Jurkat, Clone E6-1 (cell line): Measurements from ENCODE around the gene SLC38A8.

ENCODE experiments used
- DNase-seq: peaks from one replicate; pipeline ENCODE4 v3.0.0-alpha.2; 2011; ENCODE audit warnings: low read depth, low spot score
- H3K4me3 ChIP-seq: 2 replicates; pipeline ENCODE4 v1.5.1; 2011; ENCODE audit warnings: mild to moderate bottlenecking, low read length, control low read depth, moderate library complexity

The SLC38A8 gene

DNA sequence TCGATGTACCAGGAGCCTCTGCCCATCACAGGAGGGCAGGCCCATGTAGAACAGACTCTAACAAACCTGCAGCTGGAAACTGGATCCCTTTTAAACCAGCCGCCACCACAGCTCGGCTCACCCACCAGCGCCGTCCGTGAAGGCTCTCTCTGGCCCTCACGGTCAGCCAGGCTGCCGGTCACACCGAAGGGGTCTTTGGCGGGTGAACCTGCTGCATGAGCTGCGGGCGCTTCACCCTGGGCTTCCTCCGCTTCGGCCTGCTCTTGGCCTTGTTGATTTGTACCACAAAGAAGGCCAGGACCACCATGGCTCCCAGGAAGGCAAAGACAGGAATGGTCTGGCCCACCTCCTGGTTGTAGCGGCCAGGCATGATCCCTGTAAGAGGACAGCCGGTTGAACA is 11.7 kb upstream of the SLC38A8 start:
- no peak overlapping the region for H3K4me3 ChIP-seq
- no peak for DNase-seq

DNA sequence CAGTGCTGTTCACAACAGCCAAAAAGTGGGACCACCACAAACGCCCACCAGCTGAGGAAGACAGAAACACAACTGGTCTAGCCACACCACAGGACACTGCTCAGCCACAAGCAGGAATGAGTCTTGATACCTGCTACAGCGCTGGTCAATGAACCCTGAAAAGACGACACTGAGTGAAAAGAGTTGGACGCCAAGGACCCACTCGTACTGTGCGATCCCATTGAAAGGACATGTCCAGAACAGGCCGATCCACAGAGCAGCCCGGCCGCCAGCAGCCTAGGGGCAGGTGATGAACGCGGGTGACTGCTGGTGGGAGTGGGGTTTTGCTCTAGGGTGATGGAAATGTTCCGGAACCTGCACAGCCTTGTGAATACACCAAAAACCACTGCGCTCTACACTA is 10.6 kb upstream of the SLC38A8 start:
- DNase-seq, result no peak
- H3K4me3 ChIP-seq, result no peak overlapping the region

DNA sequence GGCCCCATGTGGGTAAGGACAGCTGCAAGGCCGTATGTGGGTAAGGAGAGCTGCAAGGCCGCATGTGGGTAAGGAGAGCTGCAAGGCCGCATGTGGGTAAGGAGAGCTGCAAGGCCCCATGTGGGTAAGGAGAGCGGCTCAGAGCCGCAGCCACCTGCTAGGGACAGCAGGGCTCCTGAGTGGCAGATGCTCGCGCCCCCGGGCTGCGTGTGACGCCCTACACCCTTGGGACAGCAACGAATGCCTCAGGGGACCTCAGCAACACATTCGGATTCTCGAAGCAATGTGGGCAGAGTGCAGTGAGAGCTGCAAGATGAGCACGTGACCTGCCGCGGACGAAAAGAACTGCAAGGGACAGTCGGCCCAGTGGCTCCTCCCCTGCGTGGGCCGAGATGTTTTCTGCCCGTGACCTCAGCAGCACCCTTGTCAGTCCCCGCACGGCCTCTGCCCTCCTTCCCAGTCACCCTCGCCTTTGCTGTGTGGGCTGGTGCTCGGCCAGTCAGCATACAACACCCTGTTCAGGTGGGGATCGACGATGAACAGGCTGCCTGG is 9.6 kb upstream of the SLC38A8 start:
- H3K4me3 ChIP-seq, result no peak overlapping the region
- no peak for DNase-seq

DNA sequence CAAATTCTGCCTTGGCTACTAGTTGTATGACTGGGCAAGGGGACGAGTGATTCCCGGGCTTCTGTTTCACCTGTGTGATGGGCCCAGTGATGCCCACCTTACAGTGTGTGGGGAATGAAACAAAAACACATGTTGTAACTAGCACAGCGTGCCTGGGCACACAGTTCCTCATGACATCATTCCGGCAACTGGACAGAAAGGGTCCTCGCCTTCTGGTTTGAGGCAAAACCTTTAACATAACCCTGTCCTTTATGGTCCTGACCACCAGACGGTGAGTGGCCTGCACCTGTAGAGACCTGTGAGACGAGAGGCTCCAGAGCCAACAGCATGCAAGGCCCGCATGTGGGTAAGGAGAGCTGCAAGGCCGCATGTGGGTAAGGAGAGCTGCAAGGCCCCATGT is 7.7 kb upstream of the SLC38A8 start:
- no peak overlapping the region for H3K4me3 ChIP-seq
- no peak for DNase-seq

DNA sequence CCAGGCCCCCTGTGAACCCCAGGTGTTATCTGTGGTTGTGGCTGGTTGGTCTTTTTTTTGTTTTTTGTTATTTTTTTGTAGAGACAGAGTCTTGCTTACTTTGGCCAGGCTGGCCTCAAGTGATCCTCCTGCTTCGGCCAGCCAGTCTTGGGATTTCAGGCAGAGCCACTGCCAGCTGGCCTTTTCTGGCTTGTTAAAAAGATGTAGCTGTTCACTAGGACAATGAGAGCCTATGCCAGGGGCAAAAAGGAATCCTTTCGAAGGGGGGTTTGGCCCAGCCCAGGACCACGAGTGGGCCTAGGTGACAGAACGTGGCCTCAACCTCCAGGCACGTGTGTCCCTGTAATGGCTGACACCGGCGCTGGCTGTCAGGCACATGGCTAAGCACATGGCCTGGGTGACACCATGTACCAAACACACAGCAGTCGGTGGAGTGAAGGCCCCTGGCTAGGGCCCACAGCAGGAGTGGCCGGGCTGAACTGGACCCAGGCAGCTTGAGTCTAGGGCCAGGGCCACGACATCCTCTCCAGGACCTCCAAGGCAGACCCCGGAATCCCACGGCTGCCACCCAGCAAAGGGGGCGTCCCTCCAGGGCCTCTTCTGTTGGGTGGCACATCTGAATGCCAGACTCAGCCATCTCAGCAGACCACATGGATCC is 6.9 kb upstream of the SLC38A8 start:
- H3K4me3 ChIP-seq, result no peak overlapping the region
- DNase-seq, result no peak

DNA sequence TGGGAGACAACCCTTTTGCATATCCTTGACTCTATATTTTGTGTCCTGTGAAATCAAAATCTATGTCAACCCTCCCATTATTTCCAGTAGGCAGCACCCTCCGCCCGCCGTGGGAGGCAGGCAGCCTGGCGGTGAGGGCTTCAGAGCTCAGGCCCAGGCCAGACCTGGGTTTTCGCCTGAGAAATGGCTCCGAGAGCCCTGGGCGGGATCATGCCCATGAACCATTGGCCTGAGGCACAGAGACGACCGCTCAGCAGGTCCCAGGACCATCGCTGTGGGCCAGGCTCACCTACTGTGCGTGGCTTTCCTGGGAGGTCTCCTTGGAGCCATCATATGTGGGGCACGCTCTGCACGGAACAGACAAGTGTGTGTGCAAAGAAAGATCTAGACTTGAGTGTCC is 6.3 kb upstream of the SLC38A8 start:
- DNase-seq, result no peak
- H3K4me3 ChIP-seq, result no peak overlapping the region

DNA sequence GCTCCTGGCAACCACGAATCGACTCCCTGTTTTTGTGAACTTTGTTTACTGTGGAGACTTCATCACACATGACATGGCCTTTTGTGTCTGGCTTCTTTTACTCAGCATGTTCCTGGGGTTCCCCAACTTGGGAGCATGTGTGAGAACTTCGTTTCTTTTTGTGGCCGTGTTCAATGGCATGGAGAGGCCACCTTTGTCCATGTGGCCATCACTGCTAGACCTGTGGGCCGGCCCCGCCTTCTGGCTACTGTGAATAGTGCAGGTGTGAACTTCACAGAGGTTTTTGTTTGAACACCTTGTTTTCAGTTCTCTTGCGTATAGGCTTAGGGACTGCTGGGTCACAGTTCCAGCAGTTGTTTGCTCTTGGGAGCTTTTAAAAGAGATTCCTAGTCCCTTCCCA is 5.7 kb upstream of the SLC38A8 start:
- H3K4me3 ChIP-seq, result no peak overlapping the region
- no peak for DNase-seq

DNA sequence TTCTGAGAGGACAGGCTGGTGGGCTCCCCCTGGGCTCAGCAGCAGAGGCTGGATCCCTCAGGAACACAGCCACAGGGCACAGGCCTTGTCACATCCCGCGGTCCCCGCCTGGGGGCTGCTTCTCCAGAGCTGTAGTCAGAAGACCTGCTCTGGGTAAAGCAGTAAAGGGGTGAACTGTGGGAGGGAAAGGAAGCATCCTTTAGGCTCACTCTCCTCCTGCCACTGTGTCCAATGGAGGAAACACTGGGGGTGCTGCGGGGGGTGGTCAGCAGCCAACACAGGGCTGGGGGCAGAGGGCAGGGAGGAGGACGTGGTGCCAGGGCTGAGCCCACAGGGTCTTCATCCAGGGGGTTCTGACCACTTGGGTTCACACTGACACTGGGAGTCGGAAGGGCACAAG is 5.0 kb upstream of the SLC38A8 start:
- no peak overlapping the region for H3K4me3 ChIP-seq
- DNase-seq, result no peak

DNA sequence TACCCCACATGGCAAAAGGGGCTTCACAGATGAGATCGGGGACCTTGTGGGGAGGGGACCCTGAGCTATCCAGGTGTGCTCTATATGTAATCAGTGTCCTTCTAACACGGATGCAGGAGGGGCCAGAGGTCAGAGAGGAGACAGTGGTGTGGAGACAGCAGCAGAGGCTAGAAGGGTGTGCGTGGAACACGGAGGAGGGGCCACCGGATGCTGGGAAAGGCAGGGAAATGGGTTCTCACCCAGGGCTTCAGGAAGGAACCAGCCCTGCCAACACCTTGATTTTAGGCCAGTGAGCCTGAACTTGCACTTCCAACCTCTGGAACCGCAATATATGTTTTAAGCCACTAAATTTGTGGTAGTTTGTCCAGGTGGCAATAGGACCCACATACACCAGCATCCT is 4.6 kb upstream of the SLC38A8 start:
- DNase-seq, result no peak
- H3K4me3 ChIP-seq, result no peak overlapping the region

DNA sequence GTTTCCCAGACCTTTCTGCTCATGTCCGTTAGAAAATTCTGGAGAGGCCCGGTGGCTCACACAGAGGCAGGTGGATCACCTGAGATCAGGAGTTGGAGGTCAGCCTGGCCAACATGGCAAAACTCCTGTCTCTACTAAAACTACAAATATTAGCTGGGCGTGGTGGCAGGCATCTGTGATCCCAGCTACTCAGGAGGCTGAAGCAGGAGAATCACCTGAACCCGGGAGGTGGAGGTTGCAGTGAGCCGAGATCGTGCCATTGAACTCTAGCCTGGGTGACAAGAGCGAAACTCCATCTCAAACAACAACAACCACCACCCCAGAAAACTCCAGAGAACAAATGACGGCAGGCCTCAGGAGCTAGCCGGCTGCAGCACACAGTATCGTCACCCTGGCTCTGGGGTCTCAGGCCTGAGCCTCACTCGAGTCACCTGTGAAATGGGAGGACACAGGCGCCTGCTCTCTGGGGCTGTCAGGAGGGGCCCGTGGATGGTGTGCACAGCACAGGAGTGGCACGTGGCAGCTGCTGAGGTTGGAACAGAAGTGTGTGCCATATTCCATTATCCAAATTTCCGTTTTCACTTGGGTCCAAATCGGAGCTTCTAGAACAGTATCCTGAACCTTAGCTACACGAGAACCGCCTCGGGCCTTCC is 3.3 kb upstream of the SLC38A8 start:
- no peak overlapping the region for H3K4me3 ChIP-seq
- no peak for DNase-seq

DNA sequence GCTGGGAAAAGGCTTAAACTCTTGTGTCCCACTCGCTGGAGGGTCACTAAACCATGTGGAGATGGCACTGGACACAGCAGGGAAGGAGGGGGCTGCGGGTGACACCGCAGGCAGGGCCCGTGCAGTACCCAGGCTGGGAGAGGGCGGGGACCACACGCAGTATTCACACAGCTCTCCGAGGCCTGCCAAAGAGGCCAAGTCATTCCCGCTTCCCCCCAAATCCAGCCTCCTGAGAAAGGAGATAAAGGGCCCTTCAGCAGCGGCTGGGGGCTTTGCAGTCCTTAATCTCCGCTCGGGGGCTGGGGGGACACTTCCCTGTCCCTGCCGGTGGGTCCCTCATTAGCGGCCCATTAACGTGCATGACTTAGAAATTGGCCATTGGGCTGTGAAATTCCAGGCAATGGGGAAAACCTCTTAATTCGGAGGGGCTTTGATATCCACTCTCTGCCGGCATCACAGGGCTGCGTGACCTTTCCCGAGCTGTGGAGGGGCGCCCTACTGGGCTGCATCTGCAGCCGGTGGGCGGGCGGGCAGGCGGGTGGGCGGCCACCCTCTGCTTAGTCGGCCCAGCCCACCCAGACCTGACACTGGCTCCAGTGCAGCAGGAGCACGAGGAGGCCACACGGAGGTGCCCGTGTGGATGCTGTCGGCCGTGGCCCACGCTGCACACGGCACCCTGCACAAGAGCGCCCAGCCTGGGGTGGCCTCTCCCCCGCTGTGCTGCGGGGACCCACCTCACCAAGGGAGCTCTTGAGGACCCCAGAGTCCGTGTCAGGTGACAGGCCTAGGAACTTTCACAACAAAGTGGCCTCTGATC is 2.6 kb upstream of the SLC38A8 start:
- no peak for DNase-seq
- H3K4me3 ChIP-seq, result no peak overlapping the region

DNA sequence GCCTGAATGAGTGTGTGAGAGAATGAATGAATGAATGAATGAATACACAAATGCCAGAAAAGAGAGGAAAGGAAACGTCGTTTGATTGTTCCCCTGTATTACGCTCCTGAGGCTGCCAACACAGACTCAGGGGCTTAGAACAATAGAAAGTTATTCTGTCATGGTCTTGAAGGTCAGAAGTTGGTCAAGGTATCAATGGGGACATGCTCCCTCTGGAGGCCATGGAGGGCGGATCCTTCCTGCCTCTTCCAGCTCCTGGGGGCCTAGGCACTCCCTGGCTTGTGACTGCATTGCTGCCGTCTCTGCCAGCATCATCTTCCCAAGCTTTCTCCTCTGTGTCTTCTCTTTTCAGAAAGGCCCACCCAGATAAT is 1.5 kb upstream of the SLC38A8 start:
- no peak overlapping the region for H3K4me3 ChIP-seq
- no peak for DNase-seq

DNA sequence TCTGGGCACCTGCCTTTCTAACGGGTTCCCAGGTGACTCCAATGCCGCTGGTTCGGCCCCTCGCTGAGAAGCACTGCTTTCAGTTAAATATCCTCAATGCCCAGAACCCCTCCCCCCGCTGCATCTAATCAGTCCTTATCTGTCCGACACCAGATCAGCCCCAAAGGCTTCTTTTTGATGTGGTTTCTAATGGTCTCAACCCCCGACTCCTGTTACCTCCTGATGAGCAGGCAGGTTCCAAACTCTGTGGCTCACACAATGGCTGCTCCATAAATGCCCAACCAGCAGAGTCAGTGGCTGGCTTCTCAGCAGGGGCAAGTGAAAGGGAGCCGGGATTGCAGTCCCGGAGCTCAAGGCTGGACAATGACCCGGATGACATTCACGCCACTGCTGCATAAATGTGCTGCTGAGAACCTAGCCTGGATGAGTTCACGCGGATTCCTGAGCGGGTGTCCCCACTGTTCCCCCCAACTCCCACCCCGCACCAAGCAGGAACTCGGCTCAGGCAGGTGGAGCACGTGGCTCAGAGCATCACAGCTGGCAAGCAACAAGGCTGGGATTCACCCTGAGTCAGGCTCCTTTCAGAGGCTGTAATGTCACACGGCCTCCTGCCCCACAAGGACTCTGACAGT is 1.0 kb upstream of the SLC38A8 start:
- H3K4me3 ChIP-seq, result no peak overlapping the region
- DNase-seq, result peak; percentile 27

DNA sequence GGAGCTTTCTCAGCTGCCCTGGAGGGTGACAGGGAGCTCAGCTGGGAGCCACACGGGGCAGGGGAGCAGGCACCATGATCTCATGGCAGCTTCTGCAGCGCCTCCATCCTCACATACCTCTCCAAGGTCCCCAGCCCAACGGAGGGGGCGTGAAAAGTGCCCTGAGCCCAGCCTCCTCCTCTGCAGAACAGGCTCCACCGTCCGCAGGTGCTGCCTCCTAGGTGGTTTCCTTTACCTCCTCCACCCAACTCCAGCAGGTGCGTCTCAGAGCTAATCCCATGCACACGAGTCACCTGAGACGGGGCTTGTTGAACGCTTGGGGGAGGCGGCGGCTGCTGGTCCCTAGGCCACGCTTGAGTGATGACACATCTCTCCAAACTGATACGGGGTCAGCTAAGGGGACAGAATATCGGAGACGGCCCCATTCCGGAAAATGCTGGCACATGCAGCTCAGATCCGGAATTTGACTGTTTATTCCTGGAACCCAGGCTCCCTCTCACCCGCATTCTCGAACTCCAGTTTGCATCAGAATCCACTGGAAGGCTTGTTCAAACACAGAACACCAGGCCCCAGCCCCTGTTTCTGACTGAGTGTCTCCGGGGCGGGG is 387 bp upstream of the SLC38A8 start:
- DNase-seq, result no peak
- H3K4me3 ChIP-seq, result no peak overlapping the region

DNA sequence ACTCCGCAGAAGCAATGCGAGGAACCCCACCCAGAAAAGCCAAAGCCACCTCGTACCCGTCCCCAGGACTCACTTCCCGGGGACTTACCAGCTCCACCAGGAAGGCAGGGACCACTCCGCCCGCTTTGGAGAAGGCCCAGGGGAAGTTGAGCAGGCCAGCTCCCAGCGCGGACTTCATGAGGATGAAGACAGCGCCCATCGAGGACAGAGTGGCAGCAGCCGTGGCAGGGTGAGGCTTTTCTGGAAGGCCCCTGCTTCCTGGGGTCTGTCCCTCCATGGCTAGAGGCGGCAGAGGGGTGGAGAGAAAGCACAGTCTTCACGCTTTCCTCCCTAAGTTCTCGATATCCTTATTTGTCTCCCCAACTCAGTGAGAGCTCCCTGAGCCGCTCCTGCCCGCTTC is 714 bp downstream of the SLC38A8 start:
- no peak for DNase-seq

DNA sequence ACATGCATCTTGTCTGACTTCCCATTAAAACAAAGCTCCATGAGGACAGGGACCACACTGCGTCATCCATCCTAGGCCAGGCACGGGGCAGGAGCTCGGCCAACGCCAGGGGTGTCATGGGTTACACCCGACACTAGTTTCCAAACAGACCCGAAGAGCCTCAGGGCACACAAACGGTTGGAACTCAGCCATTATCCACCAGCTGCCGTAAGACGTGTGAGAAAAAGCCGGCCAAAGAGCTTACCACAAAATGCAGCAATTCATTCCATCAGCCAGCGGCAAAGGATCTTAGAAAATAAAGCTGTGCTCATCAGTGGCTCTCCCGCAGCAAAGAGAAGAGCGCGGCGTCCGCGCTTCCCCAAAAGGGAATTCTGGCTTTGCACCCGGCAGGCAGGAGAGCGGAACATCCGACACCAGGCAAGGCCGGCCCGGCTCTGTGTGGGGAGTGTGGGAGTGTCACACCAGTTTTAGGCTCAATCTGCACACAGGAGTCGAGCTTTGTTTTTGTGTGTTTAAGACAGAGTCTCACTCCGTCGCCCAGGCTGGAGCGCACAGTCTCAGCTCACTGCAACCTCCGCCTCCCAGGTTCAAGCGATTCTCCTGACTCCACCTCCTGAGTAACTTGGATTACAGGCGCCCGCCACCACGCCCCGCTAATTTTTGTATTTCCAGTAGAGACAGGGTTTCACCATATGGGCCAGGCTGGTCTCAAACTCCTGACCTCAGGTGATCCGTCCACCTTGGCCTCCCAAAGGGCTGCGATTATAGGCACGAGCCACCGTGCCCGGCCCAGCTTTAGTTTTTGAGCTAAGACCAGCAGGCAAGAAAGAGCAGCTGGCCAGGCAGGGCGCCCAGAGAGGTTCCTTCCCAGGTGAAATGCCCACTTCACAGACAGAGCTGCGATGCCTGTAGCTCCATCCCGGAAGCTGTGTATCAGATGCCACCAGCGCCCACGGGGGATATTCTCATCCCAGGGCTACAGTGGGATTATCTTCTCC is 1.5 kb downstream of the SLC38A8 start:
- DNase-seq, result no peak
- H3K4me3 ChIP-seq, result no peak overlapping the region

More for the DNA sequence above, 714 bp downstream of the SLC38A8 start:
- no peak overlapping the region for H3K4me3 ChIP-seq

DNA sequence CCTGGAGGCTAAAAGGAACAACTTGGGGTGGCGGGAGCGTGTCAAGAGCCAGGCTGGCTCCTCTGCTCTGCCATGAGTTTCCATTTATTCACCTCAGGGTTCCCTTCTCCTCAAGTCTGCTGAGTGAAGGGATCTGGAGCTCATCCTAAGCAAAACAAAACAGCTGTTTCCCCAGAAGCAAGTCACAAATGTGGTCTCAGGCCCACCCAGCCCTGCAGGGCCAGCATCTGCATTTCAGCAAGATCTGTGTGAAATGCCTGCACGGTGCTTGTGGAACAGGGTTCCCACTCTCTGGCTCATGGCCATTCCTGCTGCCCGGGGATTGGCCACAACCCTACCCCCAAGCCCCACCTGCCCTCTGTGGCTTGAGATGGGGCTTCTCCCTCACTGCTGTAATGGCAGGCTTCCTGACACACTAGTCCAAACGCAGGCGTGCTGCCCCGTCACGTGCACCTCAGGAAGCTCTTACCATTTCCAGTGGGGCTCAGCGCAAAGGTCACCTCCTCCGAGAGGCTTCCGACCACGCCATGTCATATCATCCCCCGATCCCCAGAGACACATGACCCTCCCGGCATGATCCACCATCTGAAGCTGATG is 2.3 kb downstream of the SLC38A8 start:
- H3K4me3 ChIP-seq, result no peak overlapping the region
- DNase-seq, result no peak

DNA sequence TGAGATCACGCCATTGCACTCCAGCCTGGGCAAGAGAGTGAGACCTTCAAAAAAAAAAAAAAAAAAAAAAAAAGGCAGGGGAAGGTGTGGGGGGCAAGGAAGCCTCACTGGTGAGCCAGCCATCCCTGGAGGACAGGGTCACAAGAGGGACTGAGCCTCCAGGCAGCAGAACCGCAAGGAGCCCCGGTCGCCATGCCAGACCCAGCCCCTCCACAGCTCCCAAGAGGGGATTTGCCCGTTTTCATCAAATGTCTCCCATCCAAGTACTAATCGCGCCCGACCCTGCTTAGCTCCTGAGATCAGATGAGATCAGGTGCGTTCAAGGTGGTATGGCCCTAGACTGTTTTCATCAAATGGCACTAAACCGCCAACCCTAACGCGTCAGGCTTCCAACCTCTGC is 2.9 kb downstream of the SLC38A8 start:
- H3K4me3 ChIP-seq, result no peak overlapping the region
- DNase-seq, result no peak
